GM13977 (cell line): ENCODE measurements around the gene COL8A1.

Experiments used
- DNase-seq: peaks from one replicate; pipeline ENCODE4 v3.0.0; 2012; ENCODE audit warnings: low spot score
- CTCF ChIP-seq: IDR thresholded peaks from 2 replicates; pipeline ENCODE4 v1.5.1; 2012; ENCODE audit warnings: mild to moderate bottlenecking, control low read depth; ENCODE audit not compliant: insufficient read depth; ENCODE audit errors: extremely low read depth, missing control alignments
- in situ Hi-C: fragments of 300-500 bp; cut with MboI; formaldehyde crosslinking; loops from one replicate; pipeline ENCODE4 v1.12.0; 2022; ENCODE audit warnings: low sequenced_read_pairs, low pct_unique_long_range_greater_than_20kb, mixed read lengths, inconsistent platforms; ENCODE audit not compliant: unreplicated experiment

Gene COL8A1

GRCh38 chr3:99772671-99773070 is 134.3 kb downstream of the COL8A1 start:
- no peak for TF ChIP-seq CTCF

GRCh38 chr3:99774467-99774866 is 136.1 kb downstream of the COL8A1 start:
- in situ Hi-C loops, result loop anchor here (25.0 kb wide), 2 partner anchors 762 to 962 kb away; no protein-coding TSS in a partner anchor
- TF ChIP-seq CTCF, result no peak
- DNase-seq, result peak; percentile 16

More at GRCh38 chr3:99772671-99773070, 134.3 kb downstream of the COL8A1 start:
- in situ Hi-C loops, result loop anchor here (25.0 kb wide), 2 partner anchors 760 to 960 kb away; no protein-coding TSS in a partner anchor
- no peak for DNase-seq

GRCh38 chr3:99776516-99777209 is 138.3 kb downstream of the COL8A1 start:
- DNase-seq, result no peak
- in situ Hi-C loops, result no loop called here
- TF ChIP-seq CTCF, result no peak

GRCh38 chr3:99777210-99777549 is 138.8 kb downstream of the COL8A1 start:
- TF ChIP-seq CTCF, result no peak

GRCh38 chr3:99777708-99778107 is 139.3 kb downstream of the COL8A1 start:
- in situ Hi-C loops, result no loop called here
- no peak for TF ChIP-seq CTCF
- DNase-seq, result no peak

More at GRCh38 chr3:99777210-99777549, 138.8 kb downstream of the COL8A1 start:
- in situ Hi-C loops, result no loop called here
- DNase-seq, result no peak

GRCh38 chr3:99780749-99781148 is 142.4 kb downstream of the COL8A1 start:
- no peak for DNase-seq
- TF ChIP-seq CTCF, result no peak
- in situ Hi-C loops, result no loop called here
